Spleen (tissue), 11 donors: ENCODE data around the gene TRAPPC2. TPM values are rescaled to one million over a fixed set of nuclear protein-coding genes. Genes with fewer than 3 reads are reported as not detected.

Experiments used
- DNase-seq: peaks from one replicate; pipeline ENCODE4 v3.0.0-alpha.2; 2020
- H3K27ac ChIP-seq, 8 donors: fragments of 200-600 bp; sonication (generic) in 7 of 8; 1 replicate in 4 of 8; 2 replicates in 4 of 8; pipeline versions ENCODE4 v1.5.0 to v1.8.0; 2016 to 2021; ENCODE audit warnings: inconsistent platforms in 4 of 8, mild to moderate bottlenecking in 4 of 8, moderate library complexity in 1 of 8
- H3K27me3 ChIP-seq, 7 donors: fragments of 200-600 bp; sonication (generic) in 6 of 7; replicated peaks in 1 of 7; 1 replicate in 4 of 7; 2 replicates in 3 of 7; pipeline versions ENCODE4 v1.5.0 to v1.8.0; 2016 to 2021; ENCODE audit warnings: inconsistent platforms in 3 of 7, mild to moderate bottlenecking in 1 of 7
- H3K36me3 ChIP-seq, 6 donors: fragments of 200-600 bp; sonication (generic) in 5 of 6; 1 replicate in 4 of 6; 2 replicates in 2 of 6; pipeline versions ENCODE4 v1.5.0 to v1.8.0; 2016 to 2021; ENCODE audit warnings: inconsistent platforms in 2 of 6
- H3K4me1 ChIP-seq, 6 donors: fragments of 200-600 bp; sonication (generic) in 5 of 6; 1 replicate in 3 of 6; 2 replicates in 3 of 6; pipeline versions ENCODE4 v1.5.0 to v1.8.0; 2016 to 2021; ENCODE audit warnings: inconsistent platforms in 3 of 6
- H3K4me3 ChIP-seq, 8 donors: fragments of 200-600 bp; sonication (generic) in 7 of 8; 1 replicate in 4 of 8; 2 replicates in 4 of 8; pipeline versions ENCODE4 v1.5.0 to v1.8.0; 2016 to 2021; ENCODE audit warnings: inconsistent platforms in 4 of 8, mild to moderate bottlenecking in 4 of 8, moderate library complexity in 2 of 8
- H3K9me3 ChIP-seq, 8 donors: fragments of 200-600 bp; sonication (generic) in 7 of 8; 1 replicate in 4 of 8; 2 replicates in 4 of 8; pipeline versions ENCODE4 v1.5.0 to v1.8.0; 2016 to 2021; ENCODE audit warnings: inconsistent platforms in 4 of 8
- CTCF ChIP-seq, 11 experiments: fragments of 200-600 bp in 7 of 11; fragments of 450-650 bp in 4 of 11; sonication (generic) in 4 of 11; IDR thresholded peaks in 8 of 11; conservative IDR thresholded peaks in 3 of 11; 1 replicate in 7 of 11; 2 replicates in 4 of 11; pipeline versions ENCODE4 v1.4.0 to v1.8.0; 2016 to 2021; ENCODE audit warnings: antibody characterized with exemption in 11 of 11, inconsistent platforms in 4 of 11, mild to moderate bottlenecking in 1 of 11
- POLR2A ChIP-seq, 3 donors: fragments of 450-650 bp; IDR thresholded peaks; one replicate each; pipeline ENCODE4 v1.5.1; 2017; ENCODE audit warnings: antibody characterized with exemption in 3 of 3, mild to moderate bottlenecking in 1 of 3
- POLR2AphosphoS5 ChIP-seq, 3 donors: sonication (generic); formaldehyde crosslinking; IDR thresholded peaks; one replicate each; pipeline ENCODE4 v1.5.1; 2017; ENCODE audit warnings: antibody characterized with exemption in 3 of 3
- whole genome bisulfite sequencing, 5 donors: extraction: QIAGEN DNeasy Blood & Tissue Kit in 3 of 5; methylation state at CpG; one replicate each; pipeline versions ENCODE4 v1.1.5 to v1.1.7; 2013 to 2018; 5-methylcytosine and 5-hydroxymethylcytosine counted together
- intact Hi-C: fragments of 100-400 bp; cut with DNase I; formaldehyde crosslinking; loops from one replicate; pipeline ENCODE4 v1.15.0; 2023; ENCODE audit warnings: low total_unique reads
- polyA plus RNA-seq, 3 donors: library from polyadenylated mRNA; stranded (reverse); fragments of 200-250 nt; gene quantifications; one replicate each; pipeline ENCODE4 v1.2.1, GENCODE V29; 2013
- total RNA-seq, 7 donors: library from RNA; depleted of rRNA in 3 of 7; stranded (reverse); fragments of >200 nt in 3 of 7; fragmentation: NEBNext Ultra II Directional in 4 of 7; extraction: Animal tissue kit (Norgen Biotek cat#: 25700) in 4 of 7; gene quantifications; one replicate each; pipeline versions ENCODE4 v1.1.0 to v1.2.1, GENCODE V29; 2016 to 2021
- donor health status: healthy with polysubstance abuse.
- donor health status: DM: no; HTN: no; CAD: no; lungs with moderate emphysema.
- donor health status: DM: no; HTN: no; CAD: no.
- donor health status: Bipolar disorder and iron deficiency.
- donor health status: healthy.
- donor health status: DM: no; HTN: no; CAD: no.
- donor health status: DM: yes; HTN: yes; CAD: no.

Gene TRAPPC2
- total and polyA plus RNA-seq, 10 donors = 10.8 to 29.5 (median 23.3) TPM

- H3K4me1 ChIP-seq = peaks cover 16 to 59% (median 44%) of the 10 kb centered on the region in 6 donors
- 0 to 6% (median 1%) methylated on average over 26 to 68 of the region's 68 CpGs for WGBS, 5 donors
- peak within 1 kb of the TSS; percentile 46 to 84 (median 56) for H3K4me3 ChIP-seq
- no peaks in the 10 kb centered on the region for H3K36me3 ChIP-seq
- peaks cover 0 to 25% (median 4%) of the 10 kb centered on the region in 7 donors for H3K27me3 ChIP-seq
- peak within 1 kb of the TSS; percentile 87 to 97 (median 96) for H3K27ac ChIP-seq
- intact Hi-C loops = no loop called here
- no peaks in the 10 kb centered on the region for H3K9me3 ChIP-seq
- TF ChIP-seq POLR2A (IDR thresholded peaks at IDR 0.05) (no peak), POLR2AphosphoS5 (IDR thresholded peaks at IDR 0.05) (peak; percentile 95 to 96 (median 95))
- peak; percentile 94 for DNase-seq
These were observed 45.3 kb downstream of the TRAPPC2 start, which contains the start of gene RAB9A for GRCh38 chrX:13688958-13689740. RAB9A (plus strand) TSS chrX:13689128; CDS start chrX:13708747, 19,619 bp downstream.

GRCh38 chrX:13688384-13688957 is 45.9 kb downstream of the TRAPPC2 start:
- TF ChIP-seq CTCF (IDR thresholded peaks at IDR 0.05 in 8 of 11, conservative IDR thresholded peaks at IDR 0.05 in 3 of 11) = no peak
- no peak for TF ChIP-seq POLR2AphosphoS5 (IDR thresholded peaks at IDR 0.05)
- no peak for TF ChIP-seq POLR2A (IDR thresholded peaks at IDR 0.05)
- peak overlapping the region; percentile 87 to 97 (median 96) for H3K27ac ChIP-seq
- no peaks in the 10 kb centered on the region for H3K9me3 ChIP-seq
- WGBS, 5 donors = 2 to 18% (median 8%) methylated on average over 13 of the region's 13 CpGs
- peaks cover 12 to 53% (median 37%) of the 10 kb centered on the region in 6 donors for H3K4me1 ChIP-seq
- H3K27me3 ChIP-seq = peaks cover 0 to 25% (median 4%) of the 10 kb centered on the region in 7 donors
- peak overlapping the region; percentile 46 to 84 (median 56) for H3K4me3 ChIP-seq
- H3K36me3 ChIP-seq = no peaks in the 10 kb centered on the region
- intact Hi-C loops = no loop called here
- DNase-seq = no peak

- no peak overlapping the region for H3K27ac ChIP-seq
- TF ChIP-seq CTCF (IDR thresholded peaks at IDR 0.05 in 8 of 11, conservative IDR thresholded peaks at IDR 0.05 in 3 of 11) = no peak
- no peak for TF ChIP-seq POLR2AphosphoS5 (IDR thresholded peaks at IDR 0.05)
- no peak for TF ChIP-seq POLR2A (IDR thresholded peaks at IDR 0.05)
- no peaks in the 10 kb centered on the region for H3K36me3 ChIP-seq
- H3K4me3 ChIP-seq = no peak overlapping the region
- no peak for DNase-seq
- peaks cover 0 to 4% (median 0%) of the 10 kb centered on the region in 8 donors for H3K9me3 ChIP-seq
- H3K4me1 ChIP-seq = peaks cover 5 to 40% (median 24%) of the 10 kb centered on the region in 6 donors
- peaks cover 0 to 25% (median 4%) of the 10 kb centered on the region in 7 donors for H3K27me3 ChIP-seq
- WGBS, 5 donors = 65 to 82% (median 73%) methylated on average over 1 of the region's 1 CpG
- intact Hi-C loops = no loop called here
These were observed 47.2 kb downstream of the TRAPPC2 start for GRCh38 chrX:13687203-13687602.

GRCh38 chrX:13685126-13685763 is 49.2 kb downstream of the TRAPPC2 start:
- DNase-seq = no peak
- 37 to 76% (median 43%) methylated on average over 3 of the region's 3 CpGs for WGBS, 5 donors
- Histone ChIP-seq H3K4me1 (peaks cover 0 to 20% (median 6%) of the 10 kb centered on the region in 6 donors), H3K36me3 (no peaks in the 10 kb centered on the region), H3K27me3 (peaks cover 0 to 24% (median 4%) of the 10 kb centered on the region in 7 donors), H3K9me3 (peaks cover 0 to 4% (median 0%) of the 10 kb centered on the region in 8 donors), H3K27ac (no peak overlapping the region), H3K4me3 (no peak overlapping the region)
- TF ChIP-seq POLR2AphosphoS5 (IDR thresholded peaks at IDR 0.05) (no peak), CTCF (IDR thresholded peaks at IDR 0.05 in 8 of 11, conservative IDR thresholded peaks at IDR 0.05 in 3 of 11) (no peak), POLR2A (IDR thresholded peaks at IDR 0.05) (no peak)
- intact Hi-C loops = no loop called here
